HEK293 (cell line): ENCODE data around the gene BTBD9.

Experiments
- CTCF ChIA-PET: fragments of 350-600 bp; formaldehyde crosslinking; extraction: SDS; loops from one replicate; lab custom pipeline; 2021; ENCODE audit warnings: antibody characterized with exemption; lab: Yijun Ruan, JAX
- POLR2A ChIA-PET: fragments of 300-600 bp; formaldehyde crosslinking; extraction: SDS; loops from one replicate; lab custom pipeline; 2020; ENCODE audit warnings: antibody characterized with exemption, inconsistent platforms; lab: Yijun Ruan, JAX
- H3K27ac ChIP-seq: fragments of 200-500 bp; sonication (Bioruptor generic); 2 replicates; pipeline ENCODE4 v1.5.1; 2014; ENCODE audit warnings: low read depth, low read length, control low read depth, inconsistent platforms; ENCODE audit errors: extremely low read depth
- H3K36me3 ChIP-seq, 2 experiments: fragments of 200-500 bp in 1 of 2; sonication (Bioruptor generic) in 1 of 2; 1 replicate in 1 of 2; 2 replicates in 1 of 2; pipeline ENCODE4 v1.5.1; 2014 to 2017; ENCODE audit warnings: inconsistent platforms in 2 of 2, low read length in 2 of 2; ENCODE audit not compliant: control insufficient read depth in 2 of 2, insufficient read depth in 1 of 2
- H3K4me1 ChIP-seq: fragments of 200-500 bp; sonication (Bioruptor generic); 2 replicates; pipeline ENCODE4 v1.5.1; 2014; ENCODE audit warnings: mild to moderate bottlenecking, low read length, inconsistent platforms; ENCODE audit not compliant: control insufficient read depth, insufficient read depth
- H3K4me3 ChIP-seq: 2 replicates; pipeline ENCODE4 v1.5.1; 2011; ENCODE audit warnings: low read depth, mild to moderate bottlenecking, control low read depth, low read length, moderate library complexity
- H3K9me3 ChIP-seq: fragments of 200-500 bp; sonication (Bioruptor generic); 2 replicates; pipeline ENCODE4 v1.5.1; 2014; ENCODE audit warnings: low read depth, low read length, inconsistent platforms; ENCODE audit not compliant: control insufficient read depth, insufficient read depth
- KLF7 ChIP-seq: fragments of 450-650 bp; formaldehyde crosslinking; IDR thresholded peaks from 2 replicates; pipeline ENCODE4 v1.5.1; 2016; ENCODE audit warnings: missing biosample characterization, missing genetic modification characterization, borderline replicate concordance
- MYNN ChIP-seq: fragments of 450-650 bp; formaldehyde crosslinking; IDR thresholded peaks from 2 replicates; pipeline ENCODE4 v1.5.1; 2016; ENCODE audit warnings: missing biosample characterization, missing genetic modification characterization, borderline replicate concordance
- SALL2 ChIP-seq: fragments of 450-650 bp; formaldehyde crosslinking; IDR thresholded peaks from 2 replicates; pipeline ENCODE4 v1.5.0; 2017; ENCODE audit warnings: missing biosample characterization, mild to moderate bottlenecking, missing genetic modification characterization, borderline replicate concordance
- SP3 ChIP-seq: fragments of 450-650 bp; formaldehyde crosslinking; IDR thresholded peaks from 2 replicates; pipeline ENCODE4 v1.5.1; 2016; ENCODE audit warnings: missing biosample characterization, missing genetic modification characterization
- SP7 ChIP-seq: fragments of 450-650 bp; formaldehyde crosslinking; IDR thresholded peaks from 2 replicates; pipeline ENCODE4 v1.5.1; 2016; ENCODE audit warnings: missing biosample characterization, missing genetic modification characterization
- WT1 ChIP-seq: fragments of 450-650 bp; formaldehyde crosslinking; IDR thresholded peaks from 2 replicates; pipeline ENCODE4 v1.5.1; 2016; ENCODE audit warnings: missing biosample characterization, missing genetic modification characterization
- YY1 ChIP-seq: fragments of 450-650 bp; formaldehyde crosslinking; IDR thresholded peaks from 2 replicates; pipeline ENCODE4 v1.5.1; 2018; ENCODE audit warnings: missing biosample characterization, missing genetic modification characterization
- ZFP3 ChIP-seq: fragments of 450-650 bp; formaldehyde crosslinking; IDR thresholded peaks from 2 replicates; pipeline ENCODE4 v1.5.1; 2016; ENCODE audit warnings: low read depth, missing biosample characterization, missing genetic modification characterization
- ZNF112 ChIP-seq: fragments of 450-650 bp; formaldehyde crosslinking; IDR thresholded peaks from 2 replicates; pipeline ENCODE4 v1.5.0; 2017; ENCODE audit warnings: missing biosample characterization, missing genetic modification characterization
- ZNF148 ChIP-seq: fragments of 450-650 bp; formaldehyde crosslinking; IDR thresholded peaks from 2 replicates; pipeline ENCODE4 v1.5.0; 2017; ENCODE audit warnings: missing biosample characterization, missing genetic modification characterization, borderline replicate concordance
- ZNF157 ChIP-seq: fragments of 450-650 bp; formaldehyde crosslinking; IDR thresholded peaks from 2 replicates; pipeline ENCODE4 v1.5.1; 2016; ENCODE audit warnings: missing biosample characterization, missing genetic modification characterization
- ZNF16 ChIP-seq: fragments of 450-650 bp; formaldehyde crosslinking; IDR thresholded peaks from 2 replicates; pipeline ENCODE4 v1.5.1; 2016; ENCODE audit warnings: low read depth, missing biosample characterization, missing genetic modification characterization
- ZNF169 ChIP-seq: fragments of 450-650 bp; formaldehyde crosslinking; IDR thresholded peaks from 2 replicates; pipeline ENCODE4 v1.5.1; 2016; ENCODE audit warnings: missing biosample characterization, missing genetic modification characterization
- ZNF214 ChIP-seq: fragments of 450-650 bp; formaldehyde crosslinking; IDR thresholded peaks from 2 replicates; pipeline ENCODE4 v1.5.1; 2017; ENCODE audit warnings: missing biosample characterization, mild to moderate bottlenecking, missing genetic modification characterization, borderline replicate concordance
- ZNF366 ChIP-seq: fragments of 450-650 bp; formaldehyde crosslinking; conservative IDR thresholded peaks from 2 replicates; pipeline ENCODE4 v1.5.1; 2016; ENCODE audit warnings: missing biosample characterization, missing genetic modification characterization
- ZNF394 ChIP-seq: fragments of 450-650 bp; formaldehyde crosslinking; IDR thresholded peaks from 2 replicates; pipeline ENCODE4 v1.5.1; 2016; ENCODE audit warnings: missing biosample characterization, missing genetic modification characterization, mild to moderate bottlenecking, moderate library complexity, borderline replicate concordance
- ZNF404 ChIP-seq: fragments of 450-650 bp; formaldehyde crosslinking; IDR thresholded peaks from 2 replicates; pipeline ENCODE4 v1.5.1; 2017; ENCODE audit warnings: missing biosample characterization, missing genetic modification characterization
- ZNF501 ChIP-seq: fragments of 450-650 bp; formaldehyde crosslinking; IDR thresholded peaks from 2 replicates; pipeline ENCODE4 v1.5.1; 2016; ENCODE audit warnings: missing biosample characterization, missing genetic modification characterization
- ZNF510 ChIP-seq: fragments of 450-650 bp; formaldehyde crosslinking; IDR thresholded peaks from 2 replicates; pipeline ENCODE4 v1.5.1; 2018; ENCODE audit warnings: mild to moderate bottlenecking, missing genetic modification characterization, missing biosample characterization; ENCODE audit not compliant: insufficient replicate concordance
- ZNF530 ChIP-seq: fragments of 450-650 bp; formaldehyde crosslinking; IDR thresholded peaks from 2 replicates; pipeline ENCODE4 v1.5.1; 2016; ENCODE audit warnings: low read depth, missing biosample characterization, missing genetic modification characterization
- ZNF580 ChIP-seq: fragments of 450-650 bp; formaldehyde crosslinking; IDR thresholded peaks from 2 replicates; pipeline ENCODE4 v1.5.1; 2016; ENCODE audit warnings: missing biosample characterization, missing genetic modification characterization
- ZNF664 ChIP-seq: fragments of 450-650 bp; formaldehyde crosslinking; IDR thresholded peaks from 2 replicates; pipeline ENCODE4 v1.5.1; 2016; ENCODE audit warnings: missing biosample characterization, missing genetic modification characterization
- ZNF76 ChIP-seq: fragments of 450-650 bp; formaldehyde crosslinking; IDR thresholded peaks from 2 replicates; pipeline ENCODE4; 2016; ENCODE audit warnings: low read depth, missing biosample characterization, missing genetic modification characterization, borderline replicate concordance
- ZNF776 ChIP-seq: fragments of 450-650 bp; formaldehyde crosslinking; IDR thresholded peaks from 2 replicates; pipeline ENCODE4 v1.5.0; 2017; ENCODE audit warnings: missing biosample characterization, missing genetic modification characterization, borderline replicate concordance
- ZSCAN16 ChIP-seq: fragments of 450-650 bp; formaldehyde crosslinking; IDR thresholded peaks from 2 replicates; pipeline ENCODE4 v1.5.1; 2016; ENCODE audit warnings: missing biosample characterization, missing genetic modification characterization
- ZSCAN5A ChIP-seq: fragments of 450-650 bp; formaldehyde crosslinking; IDR thresholded peaks from 2 replicates; pipeline ENCODE4 v1.5.1; 2016; ENCODE audit warnings: missing biosample characterization, missing genetic modification characterization
- TF ChIP-seq, protein P1 (sequence below): fragments of 450-650 bp; formaldehyde crosslinking; optimal IDR thresholded peaks from 2 replicates; pipeline ENCODE3; 2016; ENCODE audit warnings: missing biosample characterization, mild to moderate bottlenecking, missing genetic modification characterization
- TF ChIP-seq, protein P2 (sequence below): fragments of 450-650 bp; formaldehyde crosslinking; IDR thresholded peaks from 2 replicates; pipeline ENCODE4 v1.5.1; 2016; ENCODE audit warnings: missing biosample characterization, missing genetic modification characterization
- TF ChIP-seq, protein P3 (sequence below): fragments of 450-650 bp; formaldehyde crosslinking; IDR thresholded peaks from 2 replicates; pipeline ENCODE4 v1.5.1; 2016; ENCODE audit warnings: missing biosample characterization, missing genetic modification characterization

Gene BTBD9

GRCh38 chr6:38649744-38650143 lies 10.0 kb upstream of the BTBD9 start:
- no peak for TF ChIP-seq ZNF112 (tag by site-specific recombination)
- no peak for TF ChIP-seq KLF7 (tag by site-specific recombination)
- no peak for TF ChIP-seq ZSCAN5A (tag by site-specific recombination)
- TF ChIP-seq ZNF76 (tag by site-specific recombination), result no peak
- TF ChIP-seq ZNF148 (tag by site-specific recombination), result no peak
- no peak for TF ChIP-seq ZNF394 (tag by site-specific recombination)
- no peak for TF ChIP-seq ZNF16 (tag by site-specific recombination)
- TF ChIP-seq ZNF510 (tag by site-specific recombination), result no peak
- TF ChIP-seq ZNF580, result no peak
- TF ChIP-seq ZSCAN16, result no peak
- no peak for TF ChIP-seq ZNF664
- TF ChIP-seq ZNF214 (tag by site-specific recombination), result no peak
- no peak for TF ChIP-seq SP3 (tag by site-specific recombination)
- TF ChIP-seq ZNF501 (tag by site-specific recombination), result no peak
- TF ChIP-seq YY1 (tag by site-specific recombination), result no peak
- no peak for TF ChIP-seq ZNF157
- no peak for TF ChIP-seq MYNN (tag by site-specific recombination)
- Histone ChIP-seq H3K9me3 (no peaks in the 10 kb centered on the region), H3K27ac (no peak overlapping the region), H3K4me1 (peaks cover 11% of the 10 kb centered on the region), H3K36me3 (no peaks in the 10 kb centered on the region; a peak in 1 of 3 replicates), H3K4me3 (no peak overlapping the region)
- ChIA-PET CTCF (no interaction called here), POLR2A (no interaction called here)

DNA sequence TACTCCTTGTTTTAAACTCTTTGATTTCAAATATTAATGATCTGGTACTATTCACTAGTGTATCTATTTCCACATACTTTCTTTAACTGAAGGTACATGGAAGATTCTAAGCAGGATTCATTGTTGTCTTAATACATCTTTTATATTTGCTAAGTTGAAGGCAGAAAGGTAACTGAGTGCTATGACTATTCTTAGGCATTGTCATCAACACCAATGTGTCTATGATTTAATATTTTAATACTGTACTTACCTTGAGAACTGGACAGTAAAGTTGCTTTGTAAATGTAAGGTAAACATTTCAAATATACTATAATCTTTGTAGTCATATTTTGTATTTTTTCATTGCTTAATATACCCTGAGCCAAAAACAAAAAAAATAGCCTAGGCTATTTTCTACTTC lies 8.9 kb upstream of the BTBD9 start:
- POLR2A ChIA-PET, result interaction anchor here (0.7 to 1.0 kb wide), 2 partner anchors 8 to 983 kb away, joined by 3 to 7 read pairs; no protein-coding TSS in a partner anchor
- H3K4me1 ChIP-seq, result peaks cover 13% of the 10 kb centered on the region
- no peak overlapping the region for H3K27ac ChIP-seq
- H3K9me3 ChIP-seq, result no peaks in the 10 kb centered on the region
- no peak for TF ChIP-seq ZNF366
- no peak for TF ChIP-seq SALL2
- no peak for TF ChIP-seq WT1 (tag by site-specific recombination)
- TF ChIP-seq, protein P1, sequence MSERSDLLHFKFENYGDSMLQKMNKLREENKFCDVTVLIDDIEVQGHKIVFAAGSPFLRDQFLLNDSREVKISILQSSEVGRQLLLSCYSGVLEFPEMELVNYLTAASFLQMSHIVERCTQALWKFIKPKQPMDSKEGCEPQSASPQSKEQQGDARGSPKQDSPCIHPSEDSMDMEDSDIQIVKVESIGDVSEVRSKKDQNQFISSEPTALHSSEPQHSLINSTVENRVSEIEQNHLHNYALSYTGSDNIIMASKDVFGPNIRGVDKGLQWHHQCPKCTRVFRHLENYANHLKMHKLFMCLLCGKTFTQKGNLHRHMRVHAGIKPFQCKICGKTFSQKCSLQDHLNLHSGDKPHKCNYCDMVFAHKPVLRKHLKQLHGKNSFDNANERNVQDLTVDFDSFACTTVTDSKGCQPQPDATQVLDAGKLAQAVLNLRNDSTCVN, result no peak
- TF ChIP-seq, protein P2, sequence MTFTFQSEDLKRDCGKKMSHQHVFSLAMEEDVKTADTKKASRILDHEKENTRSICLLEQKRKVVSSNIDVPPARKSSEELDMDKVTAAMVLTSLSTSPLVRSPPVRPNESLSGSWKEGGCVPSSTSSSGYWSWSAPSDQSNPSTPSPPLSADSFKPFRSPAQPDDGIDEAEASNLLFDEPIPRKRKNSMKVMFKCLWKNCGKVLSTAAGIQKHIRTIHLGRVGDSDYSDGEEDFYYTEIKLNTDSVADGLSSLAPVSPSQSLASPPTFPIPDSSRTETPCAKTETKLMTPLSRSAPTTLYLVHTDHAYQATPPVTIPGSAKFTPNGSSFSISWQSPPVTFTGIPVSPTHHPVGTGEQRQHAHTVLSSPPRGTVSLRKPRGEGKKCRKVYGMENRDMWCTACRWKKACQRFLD (tag by site-specific recombination), result no peak
- no peak for TF ChIP-seq ZNF169 (tag by site-specific recombination)
- no peak for TF ChIP-seq ZNF776 (tag by site-specific recombination)
- TF ChIP-seq, protein P3, sequence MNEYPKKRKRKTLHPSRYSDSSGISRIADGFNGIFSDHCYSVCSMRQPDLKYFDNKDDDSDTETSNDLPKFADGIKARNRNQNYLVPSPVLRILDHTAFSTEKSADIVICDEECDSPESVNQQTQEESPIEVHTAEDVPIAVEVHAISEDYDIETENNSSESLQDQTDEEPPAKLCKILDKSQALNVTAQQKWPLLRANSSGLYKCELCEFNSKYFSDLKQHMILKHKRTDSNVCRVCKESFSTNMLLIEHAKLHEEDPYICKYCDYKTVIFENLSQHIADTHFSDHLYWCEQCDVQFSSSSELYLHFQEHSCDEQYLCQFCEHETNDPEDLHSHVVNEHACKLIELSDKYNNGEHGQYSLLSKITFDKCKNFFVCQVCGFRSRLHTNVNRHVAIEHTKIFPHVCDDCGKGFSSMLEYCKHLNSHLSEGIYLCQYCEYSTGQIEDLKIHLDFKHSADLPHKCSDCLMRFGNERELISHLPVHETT, result no peak
- no peak for TF ChIP-seq ZNF404
- TF ChIP-seq ZNF530 (tag by site-specific recombination), result no peak
- no peak for TF ChIP-seq ZFP3 (tag by site-specific recombination)
- TF ChIP-seq MYNN (tag by site-specific recombination), result no peak
- TF ChIP-seq SP7 (tag by site-specific recombination), result no peak
- CTCF ChIA-PET, result interaction anchor here (0.6 kb wide), 1 partner anchor 448 kb away, joined by 3 read pairs; no protein-coding TSS in a partner anchor
- no peak overlapping the region for H3K4me3 ChIP-seq
- H3K36me3 ChIP-seq, result no peaks in the 10 kb centered on the region
